HepG2 (cell line): Measurements from ENCODE around the gene SMIM45.

Experiments
- CHD4 ChIP-seq: fragments of 200-600 bp; sonication (generic); IDR thresholded peaks from 2 replicates; pipeline ENCODE4 v1.7.0; 2017; ENCODE audit warnings: mild to moderate bottlenecking, low read length, borderline replicate concordance
- MAFK ChIP-seq, 2 experiments: IDR thresholded peaks in 1 of 2; conservative IDR thresholded peaks in 1 of 2; 2 replicates each; pipeline ENCODE4 v1.6.1; 2011; ENCODE audit warnings: improper control_type of control experiment in 2 of 2, low read length in 2 of 2
- MYNN ChIP-seq: sonication (generic); formaldehyde crosslinking; IDR thresholded peaks from 2 replicates; pipeline ENCODE4 v1.4.0; 2020; ENCODE audit warnings: mild to moderate bottlenecking, low read depth, missing genetic modification reagents
- POLR2A ChIP-seq, 2 experiments: IDR thresholded peaks; 2 replicates each; pipeline ENCODE4 v1.6.1; 2011; ENCODE audit warnings: low read depth in 2 of 2, low read length in 2 of 2, mild to moderate bottlenecking in 1 of 2, moderate library complexity in 1 of 2; ENCODE audit not compliant: insufficient read depth in 1 of 2
- POLR2AphosphoS5 ChIP-seq: IDR thresholded peaks from 2 replicates; pipeline ENCODE4 v1.6.1; 2012; ENCODE audit warnings: low read depth, low read length
- RAD21 ChIP-seq: fragments of 450-650 bp; formaldehyde crosslinking; IDR thresholded peaks from 2 replicates; pipeline ENCODE4 v1.5.0; 2020; ENCODE audit warnings: mild to moderate bottlenecking
- SUZ12 ChIP-seq: fragments of 150-350 bp; IDR thresholded peaks from 2 replicates; pipeline ENCODE4 v1.6.1; 2014; ENCODE audit warnings: low read depth, low read length
- ZZZ3 ChIP-seq: sonication (generic); formaldehyde crosslinking; IDR thresholded peaks from 2 replicates; pipeline ENCODE4 v1.4.0; 2020; ENCODE audit warnings: missing genetic modification reagents, mild to moderate bottlenecking, borderline replicate concordance

GRCh38 chr22:41957941-41958556 is 6.1 kb downstream of the SMIM45 start:
- TF ChIP-seq SUZ12 (no peak), MAFK (conservative IDR thresholded peaks at IDR 0.05 in 1 of 2, IDR thresholded peaks at IDR 0.05 in 1 of 2; ENCODE audit: low read length in 2 of 2) (no peak), ZZZ3 (CRISPR knock-in tag) (no peak), POLR2AphosphoS5 (no peak), POLR2A (IDR thresholded peaks at IDR 0.05; ENCODE audit: insufficient read depth in 1 of 2, low read depth in 2 of 2, low read length in 2 of 2) (no peak), RAD21 (CRISPR knock-in tag) (no peak), CHD4 (no peak), MYNN (no peak)
